NCI-H2227 (cell line): ENCODE data around the gene TUBB2A.
"Not testable (repeated sequence)": the region's sequence is repeated elsewhere in the genome, so short reads cannot be mapped to it uniquely, and the experiment has no call there.

Experiments
- DNase-seq: peaks from one replicate; lab custom pipeline; 2025; ENCODE audit not compliant: unreplicated experiment; lab: John Stamatoyannopoulos, UW

The TUBB2A gene

GRCh38 chr6:3181105-3181504, 23.8 kb upstream of the TUBB2A start:
- DNase-seq, result no peak

- not testable (repeated sequence) for DNase-seq
Measured at GRCh38 chr6:3179945-3180344, 22.6 kb upstream of the TUBB2A start.

DNA sequence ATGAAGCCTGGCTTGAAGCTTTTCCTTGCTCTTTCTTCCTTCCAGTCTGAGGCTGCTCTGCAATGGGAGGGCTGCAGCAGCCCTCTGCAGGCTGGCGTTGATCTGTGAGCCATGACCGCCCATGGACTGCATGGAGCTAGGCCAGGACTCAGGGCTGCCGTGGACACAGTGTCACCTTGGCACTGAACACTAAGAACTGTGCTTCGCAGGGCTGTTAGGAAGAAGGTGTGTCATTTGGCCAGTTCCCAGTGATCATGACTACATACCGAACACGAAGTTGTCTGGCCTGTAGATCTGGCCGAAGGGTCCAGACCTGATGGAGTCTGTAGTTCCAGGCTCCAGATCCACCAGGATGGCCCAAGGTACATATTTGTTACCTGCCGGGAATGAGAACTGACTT, 21.3 kb upstream of the TUBB2A start:
- DNase-seq, result not testable (repeated sequence)

DNA sequence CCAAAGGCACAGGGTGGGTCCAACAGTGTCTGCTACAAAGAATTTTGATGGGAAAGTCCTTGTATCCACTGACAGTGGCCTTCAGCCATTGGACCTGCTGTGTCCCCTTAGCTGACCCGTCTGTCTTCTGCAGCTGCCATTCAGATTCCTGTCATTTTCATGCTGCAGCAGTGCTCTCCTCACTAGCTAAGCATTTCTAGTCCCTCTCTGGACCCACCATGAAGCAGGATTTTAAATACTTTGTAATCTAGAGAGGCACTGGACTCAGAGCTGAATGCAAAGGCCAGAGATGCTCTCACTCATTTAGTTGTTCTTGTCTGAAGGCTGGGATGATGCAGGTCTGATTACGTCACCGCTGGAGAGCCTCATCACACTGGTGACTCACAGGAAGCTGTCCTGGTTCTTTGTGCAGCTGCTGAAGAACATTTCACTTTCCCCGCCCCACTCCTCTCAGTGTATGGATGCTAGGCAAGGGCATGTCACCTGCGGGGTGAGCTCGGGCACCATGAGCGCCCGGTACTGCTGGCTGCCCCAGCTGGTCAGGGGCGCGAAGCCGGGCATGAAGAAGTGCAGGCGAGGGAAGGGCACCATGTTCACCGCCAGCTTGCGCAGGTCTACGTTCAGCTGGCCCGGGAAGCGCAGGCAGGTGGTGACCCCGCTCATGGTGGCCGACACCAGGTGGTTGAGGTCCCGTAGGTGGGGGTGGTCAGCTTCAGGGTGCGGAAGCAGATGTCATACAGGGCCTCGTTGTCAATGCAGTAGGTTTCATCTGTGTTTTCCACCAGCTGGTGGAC, 19.4 kb upstream of the TUBB2A start:
- DNase-seq, result peak; percentile 28

GRCh38 chr6:3175715-3176402, 18.5 kb upstream of the TUBB2A start:
- no peak for DNase-seq

DNA sequence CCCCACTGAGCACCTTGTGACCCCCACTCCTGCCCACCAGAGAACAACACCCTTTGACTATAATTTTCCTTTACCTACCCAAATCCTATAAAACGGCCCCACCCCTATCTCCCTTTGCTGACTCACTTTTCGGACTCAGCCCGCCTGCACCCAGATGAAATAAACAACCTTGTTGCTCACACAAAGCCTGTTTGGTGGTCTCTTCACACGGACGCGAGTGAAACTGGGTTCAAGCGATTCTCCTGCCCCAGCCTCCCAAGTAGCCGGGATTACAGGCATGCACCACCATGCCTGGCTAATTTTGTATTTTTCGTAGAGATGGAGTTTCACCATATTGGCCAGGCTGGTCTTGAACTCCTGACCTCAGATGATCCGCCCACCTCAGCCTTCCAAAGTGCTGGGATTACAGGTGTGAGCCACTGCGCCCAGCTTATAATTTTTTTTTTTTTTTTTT, 16.3 kb upstream of the TUBB2A start:
- not testable (repeated sequence) for DNase-seq

DNA sequence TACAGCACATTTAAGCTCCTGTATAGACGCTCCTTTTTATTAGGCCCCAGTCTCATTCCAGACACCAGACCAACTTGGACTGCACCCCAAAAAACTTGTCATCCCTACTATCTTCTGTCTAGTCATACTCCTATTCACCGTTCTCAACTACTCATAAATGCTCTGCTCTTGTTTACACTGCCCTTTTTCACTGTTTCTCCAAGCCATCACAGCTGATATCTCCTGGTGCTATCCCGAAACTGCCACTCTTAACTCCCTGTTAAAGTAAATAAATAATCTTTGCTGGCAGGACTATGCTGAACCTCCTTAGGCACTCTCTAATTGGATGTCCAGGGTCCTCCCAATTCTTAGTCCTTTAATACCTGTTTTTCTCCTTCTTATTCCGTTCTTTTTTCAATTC, 15.4 kb upstream of the TUBB2A start:
- not testable (repeated sequence) for DNase-seq

GRCh38 chr6:3171313-3172175, 14.2 kb upstream of the TUBB2A start:
- DNase-seq, result not testable (repeated sequence)

GRCh38 chr6:3170676-3171075, 13.3 kb upstream of the TUBB2A start:
- not testable (repeated sequence) for DNase-seq

DNA sequence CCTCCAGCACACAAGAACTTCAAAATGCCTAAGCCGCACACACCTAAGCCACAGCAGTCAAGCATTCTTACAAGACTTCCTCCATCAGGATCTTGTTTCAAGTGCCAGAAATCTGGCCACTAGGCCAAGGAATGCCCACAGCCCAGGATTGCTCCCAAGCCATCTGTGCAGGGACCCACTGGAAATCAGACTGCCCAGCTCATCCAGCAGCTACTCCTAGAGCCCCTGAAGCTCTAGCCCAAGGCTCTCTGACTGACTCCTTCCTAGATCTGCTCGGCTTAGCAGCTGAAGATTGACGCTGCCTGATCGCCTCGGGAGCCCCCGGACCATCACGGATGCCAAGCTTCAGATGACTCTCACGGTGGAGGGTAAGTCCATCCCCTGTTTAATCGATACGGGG, 10.7 kb upstream of the TUBB2A start:
- DNase-seq, result not testable (repeated sequence)

DNA sequence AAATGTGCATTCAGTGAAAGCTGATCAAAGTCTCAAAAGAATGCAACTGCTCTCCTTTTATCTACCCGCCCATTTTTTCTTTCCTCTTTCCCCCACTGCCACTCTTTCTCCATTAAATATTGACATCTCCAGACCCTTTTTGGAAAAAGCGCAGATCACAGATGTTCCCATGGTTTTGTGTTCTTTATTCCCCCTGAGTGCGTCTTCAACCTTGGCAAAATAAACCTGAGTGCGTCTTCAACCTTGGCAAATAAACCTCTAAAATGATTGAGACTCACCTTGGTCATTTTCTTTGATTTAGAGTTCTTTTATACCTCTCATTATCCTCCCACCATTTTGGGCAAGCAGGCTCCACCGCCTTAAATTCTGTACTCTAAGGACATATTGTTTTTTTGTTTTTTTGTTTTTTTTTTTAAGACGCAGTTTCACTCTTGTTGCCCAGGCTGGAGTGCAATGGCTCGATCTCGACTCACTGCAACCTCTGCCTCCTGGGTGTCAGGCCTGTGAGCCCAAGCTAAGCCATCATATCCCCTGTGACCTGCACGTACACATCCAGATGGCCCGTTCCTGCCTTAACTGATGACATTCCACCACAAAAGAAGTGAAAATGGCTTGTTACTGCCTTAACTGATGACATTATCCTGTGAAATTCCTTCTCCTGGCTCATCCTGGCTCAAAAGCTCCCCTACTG, 9.3 kb upstream of the TUBB2A start:
- DNase-seq, result not testable (repeated sequence)

DNA sequence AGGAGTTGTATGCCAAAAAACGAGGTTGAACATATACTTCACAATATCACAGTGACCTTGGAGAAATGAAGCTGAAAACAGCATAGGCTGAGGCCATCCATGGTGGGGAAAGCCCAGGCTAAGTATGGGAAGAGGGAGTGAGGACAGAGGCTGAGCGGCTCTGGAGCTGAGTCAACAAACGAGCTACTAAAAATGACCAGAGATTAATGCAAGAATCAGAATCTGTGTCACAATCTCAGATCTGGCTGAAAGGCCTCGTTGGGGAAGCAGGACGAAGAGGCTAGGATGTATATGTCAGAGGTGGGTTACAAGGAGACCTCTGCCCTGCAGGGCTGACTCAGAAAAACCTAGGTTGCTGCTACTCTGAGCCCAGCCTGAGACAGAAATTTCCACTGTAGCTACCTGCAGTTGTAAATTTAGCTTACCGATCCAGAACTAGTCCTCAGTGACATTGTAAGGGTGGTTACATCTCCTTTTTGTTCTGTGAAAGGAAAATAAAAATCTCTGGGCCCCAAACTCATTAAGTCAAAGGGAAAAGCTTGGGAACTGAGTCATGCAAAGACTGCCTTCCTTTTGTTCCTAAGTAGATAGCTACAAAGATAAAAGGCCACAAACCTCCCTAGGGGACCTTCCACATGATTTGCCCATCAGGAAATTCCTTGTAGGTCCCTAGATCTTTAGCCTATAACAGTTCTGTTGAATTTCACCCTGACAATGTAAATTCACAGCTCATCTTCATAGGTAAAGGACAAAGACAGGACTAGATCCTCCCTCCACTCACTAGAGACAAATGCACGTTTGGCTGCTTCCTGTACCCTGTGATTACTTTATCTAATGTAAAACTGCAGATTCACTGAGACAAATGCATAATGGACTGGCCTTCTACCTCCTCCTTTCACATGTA, 8.5 kb upstream of the TUBB2A start:
- DNase-seq, result peak; percentile 23

- no peak for DNase-seq
Measured at GRCh38 chr6:3164388-3164787, 7.0 kb upstream of the TUBB2A start.

- no peak for DNase-seq
Measured at GRCh38 chr6:3163248-3163594, 5.9 kb upstream of the TUBB2A start.

GRCh38 chr6:3162565-3163247, 5.4 kb upstream of the TUBB2A start:
- DNase-seq, result peak; percentile 91

DNA sequence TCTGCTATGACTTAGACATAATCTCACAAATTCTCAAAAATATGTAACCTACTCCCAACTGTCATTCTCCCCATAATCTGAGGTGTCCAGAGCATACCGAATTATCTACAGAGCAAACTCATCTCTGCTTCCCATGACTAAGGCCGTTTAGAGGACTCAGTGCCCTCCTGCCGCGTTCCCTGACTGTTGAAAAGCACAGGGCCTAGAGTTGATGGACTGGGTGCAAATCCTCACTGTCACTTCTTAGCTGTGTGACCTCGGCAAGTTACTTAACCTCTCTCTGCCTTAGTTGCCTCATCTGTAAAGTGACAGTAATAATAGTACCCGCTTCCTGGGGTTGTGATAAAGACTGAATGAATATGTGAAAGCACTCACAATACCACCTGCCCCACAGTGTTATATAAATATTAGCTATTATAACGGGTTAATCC, 4.7 kb upstream of the TUBB2A start:
- DNase-seq, result peak; percentile 39

GRCh38 chr6:3159805-3160781, 2.7 kb upstream of the TUBB2A start:
- DNase-seq, result peak; percentile 87
